GM12875 (cell line): ENCODE measurements around the gene DAAM1.

ENCODE experiments used
- H3K4me3 ChIP-seq: one replicate; pipeline ENCODE4 v1.5.1; 2011; ENCODE audit warnings: low read depth, low read length, control low read depth
- TF ChIP-seq, protein P1 (sequence below): IDR thresholded peaks from 2 replicates; pipeline ENCODE4 v1.5.1; 2011; ENCODE audit warnings: low read depth, mild to moderate bottlenecking, control low read depth, inconsistent platforms, low read length, moderate library complexity, borderline replicate concordance; ENCODE audit not compliant: insufficient read depth

DAAM1 gene

DNA sequence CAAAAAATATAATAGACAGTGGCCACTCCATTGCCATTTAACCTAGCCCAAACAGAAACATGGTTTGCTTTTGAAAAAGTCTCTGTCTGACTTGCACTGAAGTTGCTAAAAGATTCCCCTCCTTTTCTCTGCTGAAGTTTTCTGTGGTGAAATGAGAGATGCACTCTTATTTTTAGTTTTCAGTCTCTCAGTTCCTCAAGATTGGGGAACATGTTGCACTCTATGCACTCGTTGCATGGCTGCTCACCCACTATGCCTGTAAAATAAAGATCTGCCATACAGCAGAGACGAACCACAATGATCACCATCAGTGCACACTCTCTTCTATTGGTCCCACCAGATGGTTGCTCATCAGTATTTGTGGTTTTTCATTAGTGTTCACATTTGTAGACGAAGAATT is 13.1 kb upstream of the DAAM1 start:
- TF ChIP-seq, protein P1, sequence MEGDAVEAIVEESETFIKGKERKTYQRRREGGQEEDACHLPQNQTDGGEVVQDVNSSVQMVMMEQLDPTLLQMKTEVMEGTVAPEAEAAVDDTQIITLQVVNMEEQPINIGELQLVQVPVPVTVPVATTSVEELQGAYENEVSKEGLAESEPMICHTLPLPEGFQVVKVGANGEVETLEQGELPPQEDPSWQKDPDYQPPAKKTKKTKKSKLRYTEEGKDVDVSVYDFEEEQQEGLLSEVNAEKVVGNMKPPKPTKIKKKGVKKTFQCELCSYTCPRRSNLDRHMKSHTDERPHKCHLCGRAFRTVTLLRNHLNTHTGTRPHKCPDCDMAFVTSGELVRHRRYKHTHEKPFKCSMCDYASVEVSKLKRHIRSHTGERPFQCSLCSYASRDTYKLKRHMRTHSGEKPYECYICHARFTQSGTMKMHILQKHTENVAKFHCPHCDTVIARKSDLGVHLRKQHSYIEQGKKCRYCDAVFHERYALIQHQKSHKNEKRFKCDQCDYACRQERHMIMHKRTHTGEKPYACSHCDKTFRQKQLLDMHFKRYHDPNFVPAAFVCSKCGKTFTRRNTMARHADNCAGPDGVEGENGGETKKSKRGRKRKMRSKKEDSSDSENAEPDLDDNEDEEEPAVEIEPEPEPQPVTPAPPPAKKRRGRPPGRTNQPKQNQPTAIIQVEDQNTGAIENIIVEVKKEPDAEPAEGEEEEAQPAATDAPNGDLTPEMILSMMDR = no peak
- H3K4me3 ChIP-seq = no peak overlapping the region

DNA sequence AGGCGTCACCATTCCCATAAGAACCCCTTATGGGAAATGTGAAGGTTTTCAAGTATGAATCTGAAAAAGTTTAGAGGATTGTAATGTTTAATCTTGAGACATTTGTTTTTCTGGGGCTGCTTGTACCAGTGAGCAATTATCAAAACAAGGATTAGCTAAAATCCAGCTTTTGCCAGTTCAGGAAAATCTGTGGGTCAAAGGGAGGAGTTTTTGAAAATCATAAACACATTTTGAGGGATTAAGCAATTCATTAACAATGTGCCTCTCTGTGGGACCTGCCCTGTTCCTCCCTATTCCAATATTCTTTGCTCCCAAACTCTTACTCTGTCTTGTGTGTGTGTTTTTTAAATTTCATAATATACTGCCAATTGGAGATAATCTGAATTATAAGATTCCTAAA is 11.7 kb upstream of the DAAM1 start:
- no peak overlapping the region for H3K4me3 ChIP-seq
- TF ChIP-seq, protein P1 = no peak

DNA sequence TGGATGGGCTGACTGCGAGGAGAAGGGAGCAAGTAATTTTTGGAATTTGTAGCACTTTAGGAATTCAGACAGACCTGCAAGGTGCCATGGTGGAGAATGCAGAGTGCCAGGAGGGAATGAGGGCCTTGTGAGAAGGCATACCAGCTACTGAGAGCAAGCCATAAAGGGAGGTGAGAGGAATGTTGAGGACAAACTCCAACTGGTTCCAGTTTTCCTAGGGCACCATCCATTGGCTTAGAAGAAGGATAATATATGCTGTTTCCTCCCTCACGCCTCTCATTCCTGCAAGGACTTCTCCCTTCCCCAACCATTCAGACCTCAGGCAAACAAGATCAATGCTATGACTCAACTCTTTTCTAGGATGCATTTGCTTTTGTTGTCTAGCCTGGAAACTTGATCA is 11.2 kb upstream of the DAAM1 start:
- TF ChIP-seq, protein P1 = no peak
- H3K4me3 ChIP-seq = no peak overlapping the region

DNA sequence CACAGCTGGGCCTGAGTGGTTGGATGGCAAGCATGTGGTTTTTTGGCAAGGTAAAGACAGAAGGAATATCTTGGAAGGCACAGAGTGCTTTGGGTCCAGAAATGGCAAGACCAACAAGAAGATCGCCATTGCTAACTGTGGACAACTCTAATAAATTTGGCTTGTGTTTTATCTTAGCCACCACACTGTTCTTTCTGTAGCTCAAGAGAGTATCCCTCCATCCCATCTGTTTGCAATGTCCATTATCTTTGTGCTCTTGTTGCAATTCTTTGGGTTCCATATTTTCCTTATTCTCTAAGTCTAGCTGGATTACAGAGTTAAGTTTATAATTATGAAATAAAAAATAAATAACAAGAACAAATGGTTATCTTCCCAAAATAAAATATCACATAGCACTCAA is 6.7 kb upstream of the DAAM1 start:
- TF ChIP-seq, protein P1 = no peak
- H3K4me3 ChIP-seq = no peak overlapping the region

DNA sequence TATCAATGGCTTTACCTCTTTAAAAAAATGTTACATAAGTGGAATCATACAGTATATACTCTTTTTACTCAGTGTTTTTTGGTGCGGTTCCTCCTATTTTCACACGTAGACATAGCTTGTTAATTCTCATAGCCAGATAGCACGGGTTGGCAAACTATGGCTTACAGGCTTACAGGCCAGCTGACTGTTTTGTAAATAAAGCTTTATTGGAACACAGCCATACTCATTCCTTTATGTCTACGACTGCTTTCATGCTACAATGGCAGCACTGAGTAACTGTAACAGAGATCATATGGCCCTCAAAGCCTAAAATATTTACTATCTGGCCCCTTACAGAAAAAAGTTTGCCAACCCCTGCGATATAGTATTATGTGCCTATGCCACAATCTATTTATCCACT is 5.8 kb upstream of the DAAM1 start:
- TF ChIP-seq, protein P1 = no peak
- H3K4me3 ChIP-seq = no peak overlapping the region

DNA sequence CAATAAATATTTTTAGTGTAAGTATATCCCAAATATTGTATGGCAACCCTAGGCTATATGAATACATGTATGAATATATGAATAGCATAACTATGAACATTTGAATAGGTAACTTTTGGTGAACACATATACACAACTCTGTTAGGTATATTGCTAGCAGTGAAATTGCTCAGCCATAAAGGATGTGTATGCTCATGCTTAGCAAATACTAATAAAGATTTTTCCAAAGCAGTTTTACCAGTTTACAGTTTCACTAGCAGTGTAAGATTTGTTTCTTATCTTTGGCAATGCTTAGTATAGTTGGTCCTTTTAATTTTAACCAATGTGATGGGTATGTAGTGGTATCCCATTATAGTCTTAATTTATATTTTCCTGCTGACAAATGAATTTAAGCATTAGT is 5.3 kb upstream of the DAAM1 start:
- TF ChIP-seq, protein P1 = no peak
- no peak overlapping the region for H3K4me3 ChIP-seq

DNA sequence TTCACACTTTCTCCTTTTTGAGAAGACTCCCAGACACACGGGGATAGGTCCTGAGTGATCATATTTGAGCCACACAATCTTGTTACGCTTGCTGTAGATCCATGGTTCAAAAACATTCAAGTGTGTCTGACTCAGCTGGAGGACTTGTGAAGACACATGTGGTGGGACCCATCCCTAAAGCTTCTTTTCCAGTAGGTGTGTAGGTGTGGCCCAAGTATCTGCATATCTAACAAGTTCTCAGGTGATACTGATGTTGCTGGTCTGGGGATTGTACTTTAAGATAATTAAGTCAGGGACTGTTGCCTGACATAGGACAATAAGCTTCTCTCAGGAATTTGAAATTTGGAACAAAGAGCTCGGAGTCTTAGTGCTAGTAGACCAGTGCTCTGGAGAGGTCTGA is 4.1 kb upstream of the DAAM1 start:
- H3K4me3 ChIP-seq = no peak overlapping the region
- TF ChIP-seq, protein P1 = no peak
